ENCODE results near the gene KRR1.
"Not testable (repeated sequence)": the region's sequence is repeated elsewhere in the genome, so short reads cannot be mapped to it uniquely, and the experiment has no call there.

The KRR1 gene

GRCh38 chr12:75479963-75480461 is 31.4 kb downstream of the KRR1 start:
- DNase-seq (ENCODE audit: low read depth in 1 of 2, low spot score in 1 of 2): no peak

GRCh38 chr12:75478116-75478794 is 33.2 kb downstream of the KRR1 start:
- no peak for DNase-seq (ENCODE audit: low read depth in 1 of 2, low spot score in 1 of 2)

- DNase-seq (ENCODE audit: low read depth in 1 of 2, low spot score in 1 of 2): no peak
These were observed 34.3 kb downstream of the KRR1 start for GRCh38 chr12:75477137-75477536.

- no peak for DNase-seq (ENCODE audit: low read depth in 1 of 2, low spot score in 1 of 2)
These were observed 35.3 kb downstream of the KRR1 start for GRCh38 chr12:75476071-75476470.

- no peak for DNase-seq (ENCODE audit: low read depth in 1 of 2, low spot score in 1 of 2)
These were observed 37.3 kb downstream of the KRR1 start for GRCh38 chr12:75474116-75474515.

GRCh38 chr12:75471902-75472890 is 39.2 kb downstream of the KRR1 start:
- no peak for DNase-seq (ENCODE audit: low read depth in 1 of 2, low spot score in 1 of 2)

GRCh38 chr12:75460204-75460603 is 51.2 kb downstream of the KRR1 start:
- DNase-seq (ENCODE audit: low read depth in 1 of 2, low spot score in 1 of 2): no peak

GRCh38 chr12:75459755-75460154 is 51.7 kb downstream of the KRR1 start:
- DNase-seq (ENCODE audit: low read depth in 1 of 2, low spot score in 1 of 2): no peak

GRCh38 chr12:75457866-75458265 is 53.5 kb downstream of the KRR1 start:
- not testable (repeated sequence) for DNase-seq (ENCODE audit: low read depth in 1 of 2, low spot score in 1 of 2)

GRCh38 chr12:75457191-75457590 is 54.2 kb downstream of the KRR1 start:
- DNase-seq (ENCODE audit: low read depth in 1 of 2, low spot score in 1 of 2): no peak

- no peak for DNase-seq (ENCODE audit: low read depth in 1 of 2, low spot score in 1 of 2)
These were observed 55.6 kb downstream of the KRR1 start for GRCh38 chr12:75455839-75456238.

GRCh38 chr12:75452675-75453330 is 58.6 kb downstream of the KRR1 start:
- DNase-seq (ENCODE audit: low read depth in 1 of 2, low spot score in 1 of 2): no peak

- no peak for DNase-seq (ENCODE audit: low read depth in 1 of 2, low spot score in 1 of 2)
These were observed 63.6 kb downstream of the KRR1 start for GRCh38 chr12:75447691-75448393.

GRCh38 chr12:75446857-75447256 is 64.6 kb downstream of the KRR1 start:
- no peak for DNase-seq (ENCODE audit: low read depth in 1 of 2, low spot score in 1 of 2)

- DNase-seq (ENCODE audit: low read depth in 1 of 2, low spot score in 1 of 2): not testable (repeated sequence)
These were observed 66.3 kb downstream of the KRR1 start for GRCh38 chr12:75445137-75445507.

GRCh38 chr12:75444429-75445136 is 66.8 kb downstream of the KRR1 start:
- no peak for DNase-seq (ENCODE audit: low read depth in 1 of 2, low spot score in 1 of 2)

- no peak for DNase-seq (ENCODE audit: low read depth in 1 of 2, low spot score in 1 of 2)
These were observed 67.7 kb downstream of the KRR1 start for GRCh38 chr12:75443709-75444108.

- DNase-seq (ENCODE audit: low read depth in 1 of 2, low spot score in 1 of 2): not testable (repeated sequence)
These were observed 69.0 kb downstream of the KRR1 start for GRCh38 chr12:75442454-75442853.

- not testable (repeated sequence) for DNase-seq (ENCODE audit: low read depth in 1 of 2, low spot score in 1 of 2)
These were observed 69.5 kb downstream of the KRR1 start for GRCh38 chr12:75441687-75442449.
